Body of pancreas (tissue), 4 donors: Measurements from ENCODE around the gene PCDH15. TPM values are rescaled to one million over a fixed set of nuclear protein-coding genes. Genes with fewer than 3 reads are reported as not detected.
"Not testable (repeated sequence)": the region's sequence is repeated elsewhere in the genome, so short reads cannot be mapped to it uniquely, and the experiment has no call there.

ENCODE experiments used
- ATAC-seq: fragments of 150-250 bp; one replicate; pipeline ENCODE4 v1.9.1; 2016
- DNase-seq, 4 donors: peaks; one replicate each; pipeline ENCODE4 v3.0.0-alpha.2; 2019
- H3K27ac ChIP-seq, 4 donors: fragments of 200-600 bp; sonication (generic); 1 replicate in 3 of 4; 2 replicates in 1 of 4; pipeline versions ENCODE4 v1.5.1 to v1.6.1; 2016 to 2019; ENCODE audit warnings: mild to moderate bottlenecking in 1 of 4, mixed read lengths in 1 of 4, moderate library complexity in 1 of 4
- H3K27me3 ChIP-seq, 2 donors: fragments of 200-600 bp; sonication (generic); one replicate each; pipeline ENCODE4 v1.6.0; 2016; ENCODE audit warnings: mild to moderate bottlenecking in 1 of 2
- H3K36me3 ChIP-seq, 2 donors: fragments of 200-600 bp; sonication (generic); replicated peaks in 1 of 2; 2 replicates each; pipeline ENCODE4 v1.5.1; 2016; ENCODE audit warnings: low read depth in 2 of 2; ENCODE audit not compliant: insufficient read depth in 1 of 2
- H3K4me1 ChIP-seq: fragments of 200-600 bp; sonication (generic); one replicate; pipeline ENCODE4 v1.6.0; 2016
- H3K4me3 ChIP-seq, 2 donors: fragments of 200-600 bp; sonication (generic); 1 replicate in 1 of 2; 2 replicates in 1 of 2; pipeline ENCODE4 v1.5.1; 2016 to 2019
- H3K9me3 ChIP-seq, 3 donors: fragments of 200-600 bp; sonication (generic); 1 replicate in 2 of 3; 2 replicates in 1 of 3; pipeline ENCODE4 v1.5.1; 2016
- CTCF ChIP-seq, 7 experiments: fragments of 450-650 bp in 4 of 7; fragments of 200-600 bp in 3 of 7; sonication (generic) in 3 of 7; IDR thresholded peaks; one replicate each; pipeline ENCODE4 v1.5.1; 2016 to 2019; ENCODE audit warnings: antibody characterized with exemption in 7 of 7
- POLR2A ChIP-seq, 3 donors: fragments of 450-650 bp; IDR thresholded peaks; one replicate each; pipeline ENCODE4 v1.6.1; 2016; ENCODE audit warnings: antibody characterized with exemption in 3 of 3, mild to moderate bottlenecking in 2 of 3
- WGBS, 2 donors: methylation state at CpG; one replicate each; pipeline ENCODE4 v1.1.5; 2017; 5-methylcytosine and 5-hydroxymethylcytosine counted together
- intact Hi-C: fragments of 100-400 bp; cut with DNase I; formaldehyde crosslinking; loops from one replicate; pipeline ENCODE4 v1.15.1; 2023
- total RNA-seq, 2 donors: library from RNA; depleted of rRNA; stranded (reverse); fragments of >200 nt; gene quantifications; one replicate each; pipeline ENCODE4 v1.1.0, GENCODE V29; 2016

The PCDH15 gene
- total RNA-seq, 2 donors from 2014 or later, result not detected

- WGBS, 2 donors, result 87 to 95% methylated on average over 2 of the region's 2 CpGs
Measured at GRCh38 chr10:54530299-54530698, 270.7 kb downstream of the PCDH15 start.

GRCh38 chr10:54525816-54526215, 275.2 kb downstream of the PCDH15 start:
- Histone ChIP-seq H3K4me1 (no peaks in the 10 kb centered on the region), H3K27me3 (no peaks in the 10 kb centered on the region), H3K27ac (no peak overlapping the region), H3K36me3 (no peaks in the 10 kb centered on the region), H3K9me3 (no peaks in the 10 kb centered on the region), H3K4me3 (no peak overlapping the region)
- 38 to 45% methylated on average over 1 of the region's 1 CpG for WGBS, 2 donors
- TF ChIP-seq CTCF (IDR thresholded peaks at IDR 0.05), result no peak
- TF ChIP-seq POLR2A (IDR thresholded peaks at IDR 0.05), result no peak
- DNase-seq (no peak), ATAC-seq (no peak)
- intact Hi-C loops, result no loop called here

More at GRCh38 chr10:54530299-54530698, 270.7 kb downstream of the PCDH15 start:
- Histone ChIP-seq H3K27me3 (no peaks in the 10 kb centered on the region), H3K9me3 (no peaks in the 10 kb centered on the region), H3K36me3 (no peaks in the 10 kb centered on the region), H3K4me3 (no peak overlapping the region), H3K4me1 (no peaks in the 10 kb centered on the region), H3K27ac (no peak overlapping the region)
- DNase-seq, result no peak
- intact Hi-C loops, result no loop called here
- TF ChIP-seq POLR2A (IDR thresholded peaks at IDR 0.05), result no peak
- TF ChIP-seq CTCF (IDR thresholded peaks at IDR 0.05), result no peak
- ATAC-seq, result no peak

- DNase-seq, result not testable (repeated sequence)
Measured at GRCh38 chr10:54515244-54515643, 285.8 kb downstream of the PCDH15 start.

GRCh38 chr10:54503863-54504262, 297.2 kb downstream of the PCDH15 start:
- no peaks in the 10 kb centered on the region for H3K9me3 ChIP-seq
- TF ChIP-seq POLR2A (IDR thresholded peaks at IDR 0.05) (no peak), CTCF (IDR thresholded peaks at IDR 0.05) (no peak)
- no peaks in the 10 kb centered on the region for H3K36me3 ChIP-seq
- ATAC-seq, result no peak
- 81 to 82% methylated on average over 3 of the region's 3 CpGs for WGBS, 2 donors
- no peaks in the 10 kb centered on the region for H3K4me1 ChIP-seq
- no peak overlapping the region for H3K27ac ChIP-seq
- no peaks in the 10 kb centered on the region for H3K27me3 ChIP-seq
- no peak for DNase-seq
- intact Hi-C loops, result no loop called here
- no peak overlapping the region for H3K4me3 ChIP-seq

More at GRCh38 chr10:54515244-54515643, 285.8 kb downstream of the PCDH15 start:
- intact Hi-C loops, H3K4me1 ChIP-seq, H3K4me3 ChIP-seq, H3K27ac ChIP-seq, H3K27me3 ChIP-seq, ATAC-seq, H3K36me3 ChIP-seq, H3K9me3 ChIP-seq: not testable (repeated sequence)
- WGBS, 2 donors, result 85 to 89% methylated on average over 11 to 12 of the region's 12 CpGs

GRCh38 chr10:54501929-54502328, 299.1 kb downstream of the PCDH15 start:
- Histone ChIP-seq H3K9me3 (no peaks in the 10 kb centered on the region), H3K27ac (no peak overlapping the region), H3K27me3 (no peaks in the 10 kb centered on the region), H3K36me3 (no peaks in the 10 kb centered on the region), H3K4me1 (no peaks in the 10 kb centered on the region), H3K4me3 (no peak overlapping the region)
- TF ChIP-seq CTCF (IDR thresholded peaks at IDR 0.05) (no peak), POLR2A (IDR thresholded peaks at IDR 0.05) (no peak)
- no peak for ATAC-seq
- DNase-seq, result no peak
- intact Hi-C loops, result no loop called here
